NT2/D1 (cell line): ENCODE results near the gene NCOA3.

Experiments used
- YY1 ChIP-seq: IDR thresholded peaks from 2 replicates; pipeline ENCODE4 v1.6.1; 2011; ENCODE audit not compliant: insufficient read length, insufficient read depth
- ZNF274 ChIP-seq: IDR thresholded peaks from 2 replicates; pipeline ENCODE4 v1.6.1; 2011; ENCODE audit warnings: mild to moderate bottlenecking, low read depth, low read length

DNA sequence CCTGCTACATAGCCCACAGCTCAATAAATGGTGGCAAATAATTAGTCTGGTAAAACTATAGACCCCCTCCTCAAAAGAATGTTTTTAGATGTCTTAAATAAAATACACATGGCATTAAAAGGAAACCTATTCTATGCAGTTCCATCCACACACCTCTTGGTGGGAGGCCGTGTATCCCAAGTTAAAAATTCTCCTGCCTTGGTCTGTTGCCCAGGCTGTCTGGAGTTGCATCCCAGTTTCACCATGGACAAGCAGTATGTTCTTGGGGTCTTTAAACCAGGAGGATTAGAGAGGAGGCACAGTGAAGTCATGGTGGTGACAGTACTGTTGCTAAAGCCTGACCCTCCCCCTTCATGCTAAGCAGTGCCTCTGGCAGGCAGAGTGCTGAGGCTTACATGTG is 188.0 kb downstream of the NCOA3 start:
- no peak for TF ChIP-seq ZNF274
- no peak for TF ChIP-seq YY1
